Measurements from ENCODE around the gene FOXA3. TPM values are rescaled to one million over a fixed set of nuclear protein-coding genes. Genes with fewer than 3 reads are reported as not detected.
A peak's percentile ranks its signal among the peaks of the same experiment; 100 is the strongest.

The FOXA3 gene
- total and polyA plus RNA-seq, 11 donors: 0.07 TPM; not detected in 10

DNA sequence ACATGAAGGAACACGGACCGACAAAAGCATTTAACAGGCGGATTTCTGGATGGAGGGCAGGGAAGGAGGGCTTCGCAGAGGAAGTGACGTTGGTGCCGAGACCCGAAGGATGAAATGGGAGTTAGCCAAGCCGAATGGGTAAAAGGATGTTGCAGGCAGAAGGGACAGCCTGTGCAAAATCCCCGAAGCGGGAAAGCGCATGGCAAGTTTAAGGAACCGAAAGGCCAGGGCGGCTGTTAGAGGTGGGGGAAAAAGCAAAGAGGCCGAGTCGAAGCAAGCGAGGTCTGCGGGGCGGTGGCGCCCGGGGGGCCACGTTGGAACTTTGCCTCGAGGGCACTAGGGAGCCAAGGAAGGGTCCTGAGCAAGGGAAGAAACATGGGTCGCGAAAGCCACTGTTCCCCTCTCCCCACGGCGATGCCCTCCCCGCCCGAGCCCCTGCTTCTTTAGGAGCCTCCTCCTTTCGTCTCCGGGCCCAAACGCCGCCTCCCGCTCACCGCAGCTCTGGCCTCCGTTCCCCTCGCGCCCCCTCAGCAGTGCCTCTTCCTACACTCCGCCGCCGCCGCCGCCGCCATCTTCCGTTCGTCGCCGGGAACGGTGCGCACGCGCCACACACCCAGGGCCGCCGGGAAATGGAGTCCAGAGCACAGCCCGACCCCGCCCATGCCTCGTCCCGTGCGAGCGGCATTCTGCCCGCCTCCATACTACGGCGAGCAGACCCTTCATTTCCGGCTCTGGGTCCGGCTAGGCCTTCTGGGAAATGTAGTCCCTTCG lies 1.4 kb upstream of the FOXA3 start, which contains the start of gene SYMPK:
Gene SYMPK (minus strand): TSS at position 584 of the 771 bp plus-strand sequence. CDS start 8,652 bp downstream, outside the sequence.
- peaks cover 0 to 28% (median 21%) of the 10 kb centered on the region in 12 donors for H3K4me1 ChIP-seq
- H3K27ac ChIP-seq: peak within 1 kb of the TSS; percentile 80 to 96 (median 92)
- WGBS, 4 donors: 0 to 1% (median 0%) methylated on average over 55 to 65 of the region's 65 CpGs
- peak within 1 kb of the TSS; percentile 65 to 98 (median 92) for H3K4me3 ChIP-seq
- H3K36me3 ChIP-seq: peaks cover 0 to 33% (median 21%) of the 10 kb centered on the region in 9 donors
- intact Hi-C loops (cut with DNase I): loop anchor here in 3 of 10 donors (1.0 to 5.0 kb wide), 2 partner anchors 24 to 155 kb away; partner anchors contain the start of gene IRF2BP1 (in 3 of the 3)
- no peaks in the 10 kb centered on the region for H3K9me3 ChIP-seq
- peaks cover 8 to 27% (median 16%) of the 10 kb centered on the region in 9 donors for H3K27me3 ChIP-seq
- DNase-seq: peak; percentile 99
- TF ChIP-seq POLR2A (IDR thresholded peaks at IDR 0.05): peak in 1 of 2 donors; percentile 64
- no peak for TF ChIP-seq CTCF (IDR thresholded peaks at IDR 0.05)
- peak; percentile 99 to 100 (median 100) for ATAC-seq

GRCh38 chr19:45863335-45863839 lies 739 bp upstream of the FOXA3 start:
- no peaks in the 10 kb centered on the region for H3K9me3 ChIP-seq
- H3K27ac ChIP-seq: peak overlapping the region in 3 of 12 donors; percentile 91 to 96 (median 94)
- WGBS, 4 donors: 2 to 3% (median 3%) methylated on average over 20 to 22 of the region's 22 CpGs
- intact Hi-C loops (cut with DNase I): loop anchor here in 3 of 10 donors (1.0 to 5.0 kb wide), 2 partner anchors 23 to 154 kb away; partner anchors contain the start of gene IRF2BP1 (in 3 of the 3)
- peaks cover 8 to 27% (median 16%) of the 10 kb centered on the region in 9 donors for H3K27me3 ChIP-seq
- TF ChIP-seq CTCF (IDR thresholded peaks at IDR 0.05): no peak
- TF ChIP-seq POLR2A (IDR thresholded peaks at IDR 0.05): no peak
- peaks cover 0 to 28% (median 21%) of the 10 kb centered on the region in 12 donors for H3K4me1 ChIP-seq
- H3K4me3 ChIP-seq: peak overlapping the region; percentile 7 to 98 (median 92)
- ATAC-seq: no peak
- no peak for DNase-seq
- peaks cover 0 to 27% (median 21%) of the 10 kb centered on the region in 9 donors for H3K36me3 ChIP-seq

DNA sequence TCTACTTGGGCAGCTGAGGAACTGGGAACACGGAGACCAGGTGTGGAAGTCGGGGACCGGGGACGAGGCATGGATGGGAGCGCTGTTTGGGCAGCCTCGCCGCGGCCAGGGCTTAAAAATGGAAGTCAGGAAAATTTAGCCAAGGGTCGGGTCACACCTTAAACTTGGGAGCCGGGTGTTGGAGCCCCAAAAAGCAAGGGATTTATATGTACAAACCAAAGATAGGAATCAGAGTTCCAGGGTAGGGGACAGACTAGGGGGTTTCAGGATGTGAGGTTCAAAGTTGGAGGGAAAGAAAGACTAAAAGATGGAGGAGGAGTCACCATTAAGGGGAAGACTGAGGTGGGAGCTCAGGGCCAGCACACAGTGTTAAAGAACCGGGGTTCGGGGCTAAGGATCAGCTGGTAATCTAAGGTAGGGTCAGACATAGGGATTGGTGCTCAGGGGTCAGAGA lies 530 bp downstream of the FOXA3 start:
- WGBS, 4 donors: 13 to 32% (median 22%) methylated on average over 12 of the region's 12 CpGs
- intact Hi-C loops (cut with DNase I): loop anchor here in 2 of 10 donors (1.0 to 5.0 kb wide), 2 partner anchors 19 to 153 kb away; no protein-coding TSS in a partner anchor
- H3K27ac ChIP-seq: no peak overlapping the region
- H3K4me3 ChIP-seq: peak overlapping the region in 4 of 12 donors; percentile 7 to 98 (median 94)
- ATAC-seq: no peak
- H3K27me3 ChIP-seq: peaks cover 8 to 27% (median 16%) of the 10 kb centered on the region in 9 donors
- H3K9me3 ChIP-seq: no peaks in the 10 kb centered on the region
- peak in 1 of 5 donors; percentile 19 for DNase-seq
- peaks cover 0 to 15% (median 8%) of the 10 kb centered on the region in 9 donors for H3K36me3 ChIP-seq
- TF ChIP-seq POLR2A (IDR thresholded peaks at IDR 0.05): no peak
- TF ChIP-seq CTCF (IDR thresholded peaks at IDR 0.05): no peak
- peaks cover 0 to 28% (median 21%) of the 10 kb centered on the region in 12 donors for H3K4me1 ChIP-seq
